ENCODE results near the gene DAZAP1. TPM values are rescaled to one million over a fixed set of nuclear protein-coding genes. Genes with fewer than 3 reads are reported as not detected.

Gene DAZAP1
- total RNA-seq, 4 donors from 2014 or later = 1.2 to 102 (median 23.8) TPM

DNA sequence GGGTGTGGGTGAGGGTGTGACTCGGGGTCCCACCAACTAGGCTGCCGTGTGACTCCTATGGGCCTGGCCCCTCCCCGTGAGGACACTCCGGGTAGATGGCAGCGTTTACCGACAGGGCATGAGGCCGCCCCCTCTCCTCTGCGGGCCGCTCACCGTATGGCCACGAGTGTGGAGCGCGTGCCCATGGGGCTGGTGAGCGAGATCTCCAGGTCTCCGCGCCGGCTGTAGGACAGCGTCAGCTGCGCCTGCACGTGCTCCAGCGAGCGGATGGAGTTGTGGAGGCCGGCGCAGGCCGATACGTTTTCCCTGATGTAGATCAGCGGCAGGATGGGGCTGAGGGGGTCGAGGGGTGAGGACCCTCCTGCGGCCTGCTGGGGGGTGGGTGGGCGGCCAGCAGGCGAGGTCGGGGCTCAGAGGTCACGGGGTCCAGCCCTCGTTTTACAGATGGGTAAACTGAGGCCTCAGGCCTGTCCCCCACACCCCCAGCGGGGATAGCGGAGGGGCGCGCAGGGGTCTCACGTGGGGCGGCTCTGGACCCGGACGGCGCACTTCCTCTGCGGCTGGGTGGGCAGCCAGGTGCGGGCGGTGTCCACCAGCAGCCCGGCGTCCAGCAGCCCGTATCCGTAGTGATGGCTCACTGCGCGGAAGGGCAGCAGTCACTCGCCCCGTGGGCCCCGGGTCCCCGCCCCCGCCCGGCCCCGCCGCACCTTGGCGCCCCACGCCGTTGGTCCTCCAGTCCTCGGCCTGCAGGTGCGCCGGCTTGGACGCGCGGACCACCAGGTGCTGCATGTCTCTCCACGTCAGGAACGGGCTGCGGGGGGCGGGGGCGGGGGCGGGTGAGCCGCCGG is 76.0 kb downstream of the DAZAP1 start:
- intact Hi-C loops (cut with DNase I; ENCODE audit: low total_unique reads) = no loop called here
- H3K4me3 ChIP-seq = no peak overlapping the region
- H3K9me3 ChIP-seq = no peaks in the 10 kb centered on the region
- H3K36me3 ChIP-seq = no peaks in the 10 kb centered on the region
- DNase-seq = no peak
- no peak for TF ChIP-seq POLR2A (IDR thresholded peaks at IDR 0.05)
- TF ChIP-seq, protein P1, sequence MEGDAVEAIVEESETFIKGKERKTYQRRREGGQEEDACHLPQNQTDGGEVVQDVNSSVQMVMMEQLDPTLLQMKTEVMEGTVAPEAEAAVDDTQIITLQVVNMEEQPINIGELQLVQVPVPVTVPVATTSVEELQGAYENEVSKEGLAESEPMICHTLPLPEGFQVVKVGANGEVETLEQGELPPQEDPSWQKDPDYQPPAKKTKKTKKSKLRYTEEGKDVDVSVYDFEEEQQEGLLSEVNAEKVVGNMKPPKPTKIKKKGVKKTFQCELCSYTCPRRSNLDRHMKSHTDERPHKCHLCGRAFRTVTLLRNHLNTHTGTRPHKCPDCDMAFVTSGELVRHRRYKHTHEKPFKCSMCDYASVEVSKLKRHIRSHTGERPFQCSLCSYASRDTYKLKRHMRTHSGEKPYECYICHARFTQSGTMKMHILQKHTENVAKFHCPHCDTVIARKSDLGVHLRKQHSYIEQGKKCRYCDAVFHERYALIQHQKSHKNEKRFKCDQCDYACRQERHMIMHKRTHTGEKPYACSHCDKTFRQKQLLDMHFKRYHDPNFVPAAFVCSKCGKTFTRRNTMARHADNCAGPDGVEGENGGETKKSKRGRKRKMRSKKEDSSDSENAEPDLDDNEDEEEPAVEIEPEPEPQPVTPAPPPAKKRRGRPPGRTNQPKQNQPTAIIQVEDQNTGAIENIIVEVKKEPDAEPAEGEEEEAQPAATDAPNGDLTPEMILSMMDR (IDR thresholded peaks at IDR 0.05) = no peak
- peaks cover 0 to 4% of the 10 kb centered on the region in 2 donors for H3K4me1 ChIP-seq
- H3K27ac ChIP-seq = no peak overlapping the region
- H3K27me3 ChIP-seq = no peaks in the 10 kb centered on the region

DNA sequence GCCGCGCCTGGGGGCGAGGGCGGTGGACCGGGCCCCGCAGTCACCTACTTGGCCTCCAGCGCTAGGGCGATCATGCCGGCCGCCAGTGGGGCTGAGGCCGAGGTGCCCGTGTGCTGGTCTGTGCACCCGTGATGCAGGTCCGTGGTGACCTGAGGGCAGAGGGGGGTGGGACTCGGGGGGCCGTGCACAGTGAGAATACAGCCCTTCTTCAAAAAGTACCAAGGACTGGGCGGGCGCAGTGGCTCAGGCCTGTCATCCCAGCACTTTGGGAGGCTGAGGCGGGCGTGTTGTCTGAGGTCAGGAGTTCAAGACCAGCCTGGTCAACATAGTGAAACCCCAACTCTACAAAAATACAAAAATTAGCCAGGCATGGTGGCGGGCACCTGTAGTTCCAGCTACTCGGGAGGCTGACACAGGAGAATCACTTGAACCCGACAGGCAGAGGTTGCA is 76.6 kb downstream of the DAZAP1 start:
- H3K27me3 ChIP-seq = no peaks in the 10 kb centered on the region
- H3K36me3 ChIP-seq = no peaks in the 10 kb centered on the region
- H3K9me3 ChIP-seq = no peaks in the 10 kb centered on the region
- H3K27ac ChIP-seq = no peak overlapping the region
- no peak for TF ChIP-seq POLR2A (IDR thresholded peaks at IDR 0.05)
- TF ChIP-seq, protein P1 (IDR thresholded peaks at IDR 0.05) = no peak
- no peak for DNase-seq
- intact Hi-C loops (cut with DNase I; ENCODE audit: low total_unique reads) = no loop called here
- H3K4me3 ChIP-seq = no peak overlapping the region
- no peaks in the 10 kb centered on the region for H3K4me1 ChIP-seq

Other genes starting within 250 kb of the DAZAP1 start
- 100 to 1,000 TPM in 1 of 4 donors, 10 to 100 TPM in 1, 1 to 10 TPM in 2; 4.4 to 107 (median 10.7) TPM for gene SBNO2, start 233.3 kb upstream of the DAZAP1 start, total RNA-seq
- gene STK11, start 201.8 kb upstream of the DAZAP1 start, total RNA-seq = 10 to 100 TPM; 17.4 to 62.8 (median 43.3) TPM
- 1 to 10 TPM in 2 of 4 donors, under 1 TPM in 1, not detected in 1; 0.26 to 1.5 (median 1.0) TPM for gene CBARP, start 169.6 kb upstream of the DAZAP1 start, total RNA-seq
- gene ATP5F1D, start 165.8 kb upstream of the DAZAP1 start, total RNA-seq = 100 to 1,000 TPM in 2 of 4 donors, 10 to 100 TPM in 1, 1 to 10 TPM in 1; 4.7 to 164 (median 68.9) TPM
- 100 to 1,000 TPM in 1 of 4 donors, 10 to 100 TPM in 2, under 1 TPM in 1; 0.77 to 108 (median 15.0) TPM for gene MIDN, start 159.0 kb upstream of the DAZAP1 start, total RNA-seq
- 100 to 1,000 TPM; 235 to 950 (median 535) TPM for gene CIRBP, start 138.3 kb upstream of the DAZAP1 start, total RNA-seq
- gene FAM174C, start 132.1 kb upstream of the DAZAP1 start, total RNA-seq = 10 to 100 TPM in 2 of 4 donors, 1 to 10 TPM in 2; 2.1 to 24.3 (median 7.1) TPM
- under 1 TPM in 1 of 4 donors, not detected in 3; 0.76 TPM for gene EFNA2, start 121.7 kb upstream of the DAZAP1 start, total RNA-seq
- gene NDUFS7, start 23.7 kb upstream of the DAZAP1 start, total RNA-seq = 10 to 100 TPM; 39.2 to 65.5 (median 42.1) TPM
- gene GAMT, start 6.0 kb upstream of the DAZAP1 start, total RNA-seq = 10 to 100 TPM in 2 of 4 donors, 1 to 10 TPM in 2; 3.3 to 14.4 (median 8.4) TPM
- gene RPS15, start 30.8 kb downstream of the DAZAP1 start, total RNA-seq = 1,000 to 10,000 TPM in 3 of 4 donors, 100 to 1,000 TPM in 1; 648 to 5,728 (median 1,854) TPM
- gene APC2, start 42.5 kb downstream of the DAZAP1 start, total RNA-seq = 1 to 10 TPM in 1 of 4 donors, under 1 TPM in 2, not detected in 1; 0.12 to 3.5 (median 0.77) TPM
- 10 to 100 TPM; 17.7 to 32.9 (median 28.9) TPM for gene C19orf25, start 71.6 kb downstream of the DAZAP1 start, total RNA-seq
- gene PCSK4, start 82.8 kb downstream of the DAZAP1 start, total RNA-seq = 1 to 10 TPM in 2 of 4 donors, under 1 TPM in 1, not detected in 1; under 0.01 to 6.4 (median 4.6) TPM
- 1 to 10 TPM in 1 of 4 donors, under 1 TPM in 2, not detected in 1; 0.76 to 3.0 (median 0.77) TPM for gene REEP6, start 83.6 kb downstream of the DAZAP1 start, total RNA-seq
- gene ADAMTSL5, start 105.4 kb downstream of the DAZAP1 start, total RNA-seq = 10 to 100 TPM in 3 of 4 donors, 1 to 10 TPM in 1; 3.5 to 39.4 (median 12.6) TPM
- 1 to 10 TPM in 1 of 4 donors, under 1 TPM in 1, not detected in 2; 0.21 to 2.7 TPM for gene PLK5, start 116.5 kb downstream of the DAZAP1 start, total RNA-seq
- gene MEX3D, start 160.7 kb downstream of the DAZAP1 start, total RNA-seq = 10 to 100 TPM in 3 of 4 donors, 1 to 10 TPM in 1; 4.4 to 34.8 (median 23.2) TPM
- gene MBD3, start 185.3 kb downstream of the DAZAP1 start, total RNA-seq = 10 to 100 TPM; 53.8 to 75.9 (median 64.5) TPM
- 100 to 1,000 TPM in 1 of 4 donors, 10 to 100 TPM in 3; 20.6 to 110 (median 30.8) TPM for gene UQCR11, start 197.9 kb downstream of the DAZAP1 start, total RNA-seq
- gene TCF3, start 245.0 kb downstream of the DAZAP1 start, total RNA-seq = 100 to 1,000 TPM in 1 of 4 donors, 10 to 100 TPM in 3; 15.6 to 132 (median 65.7) TPM